ENCODE results near the gene GPR37.

GPR37 gene, protein sequence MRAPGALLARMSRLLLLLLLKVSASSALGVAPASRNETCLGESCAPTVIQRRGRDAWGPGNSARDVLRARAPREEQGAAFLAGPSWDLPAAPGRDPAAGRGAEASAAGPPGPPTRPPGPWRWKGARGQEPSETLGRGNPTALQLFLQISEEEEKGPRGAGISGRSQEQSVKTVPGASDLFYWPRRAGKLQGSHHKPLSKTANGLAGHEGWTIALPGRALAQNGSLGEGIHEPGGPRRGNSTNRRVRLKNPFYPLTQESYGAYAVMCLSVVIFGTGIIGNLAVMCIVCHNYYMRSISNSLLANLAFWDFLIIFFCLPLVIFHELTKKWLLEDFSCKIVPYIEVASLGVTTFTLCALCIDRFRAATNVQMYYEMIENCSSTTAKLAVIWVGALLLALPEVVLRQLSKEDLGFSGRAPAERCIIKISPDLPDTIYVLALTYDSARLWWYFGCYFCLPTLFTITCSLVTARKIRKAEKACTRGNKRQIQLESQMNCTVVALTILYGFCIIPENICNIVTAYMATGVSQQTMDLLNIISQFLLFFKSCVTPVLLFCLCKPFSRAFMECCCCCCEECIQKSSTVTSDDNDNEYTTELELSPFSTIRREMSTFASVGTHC

DNA sequence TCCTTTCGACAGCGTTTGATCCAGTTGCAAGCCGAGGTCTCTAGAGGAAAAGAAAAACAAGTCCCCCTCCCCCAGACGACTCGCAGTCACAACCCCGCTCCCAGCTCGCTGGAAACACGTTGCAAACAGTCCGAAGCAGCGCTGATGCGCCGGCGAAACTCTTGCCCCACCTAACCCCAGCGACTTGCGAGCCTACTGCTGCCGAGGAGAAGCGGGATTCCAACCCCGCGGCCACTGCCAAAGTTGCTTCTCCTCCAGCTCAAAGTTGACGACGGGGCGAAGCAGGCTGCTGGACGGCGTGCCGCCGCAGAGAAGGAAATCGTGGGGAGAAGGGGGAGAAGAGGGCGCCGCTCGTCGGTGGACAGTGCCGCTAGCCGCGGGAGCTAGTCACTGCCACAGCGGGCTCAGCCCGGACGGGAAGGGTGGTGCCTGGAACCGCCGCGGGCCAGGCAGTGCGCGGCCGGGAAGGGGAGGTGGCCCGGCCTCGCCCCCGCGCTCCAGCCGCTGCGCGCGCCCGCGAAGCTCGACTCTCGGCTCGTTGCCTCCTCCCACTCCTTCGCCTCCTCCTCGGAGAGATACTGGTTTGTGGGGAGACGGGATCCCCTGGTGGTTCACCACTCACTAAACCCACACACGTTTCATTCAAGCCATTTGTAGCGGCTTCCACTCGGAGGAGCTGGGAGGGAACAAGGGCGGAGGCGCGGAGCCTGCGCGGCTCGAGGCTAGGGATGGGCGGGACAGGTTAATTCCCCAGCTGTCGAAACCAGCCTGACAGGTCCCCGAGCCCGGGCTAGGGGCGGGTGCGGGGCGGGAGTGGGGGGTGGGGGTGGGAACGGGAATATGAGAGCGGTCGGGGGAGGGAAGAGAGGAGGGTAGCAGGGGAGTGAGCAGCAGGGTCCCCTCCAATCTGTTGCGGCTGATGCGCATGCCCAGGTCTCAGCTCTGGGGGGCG is at the start of gene GPR37:
Gene GPR37, minus strand, starts transcription at position 392 of the 952 bp plus-strand sequence. CDS start 816 bp downstream, outside the sequence.
- no peak for DNase-seq

DNA sequence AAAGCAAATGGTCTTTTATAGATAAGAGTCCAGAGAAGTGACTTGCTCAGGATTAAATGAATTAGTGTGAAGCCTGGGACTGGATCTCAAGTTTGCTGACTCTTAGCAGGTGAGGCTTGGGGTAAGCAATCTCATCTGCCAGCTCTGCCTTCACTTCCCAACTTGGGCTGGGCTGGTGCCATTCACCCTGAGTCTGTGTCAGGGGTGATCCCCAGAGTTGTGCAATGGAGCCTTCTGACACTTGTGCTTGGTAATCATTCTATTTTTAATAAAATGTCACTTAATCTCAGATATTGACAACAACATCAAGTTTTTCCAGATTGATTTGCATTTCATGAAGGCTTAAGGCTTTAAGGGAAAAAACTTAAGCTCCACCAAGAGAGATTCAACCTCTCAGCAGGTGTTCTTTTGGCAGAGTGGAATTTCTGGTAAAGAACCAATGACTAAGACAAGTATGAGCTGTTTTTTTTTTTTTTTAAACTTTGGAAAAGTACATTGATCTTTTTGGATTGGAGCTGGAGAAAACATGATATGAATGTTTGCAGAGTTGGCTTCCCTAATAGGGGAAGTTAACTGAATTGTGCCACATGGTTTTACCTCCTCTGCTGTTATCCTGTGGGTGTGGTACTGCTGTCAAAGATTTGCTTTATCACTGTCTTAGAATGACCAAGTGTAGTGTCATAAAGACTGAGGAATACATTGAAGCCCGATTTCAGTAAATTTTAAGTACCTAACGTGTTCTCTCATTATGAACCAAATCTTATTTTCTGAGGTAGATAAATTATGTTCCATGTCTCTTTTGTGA is 48.6 kb upstream of the GPR37 start:
- DNase-seq = no peak

DNA sequence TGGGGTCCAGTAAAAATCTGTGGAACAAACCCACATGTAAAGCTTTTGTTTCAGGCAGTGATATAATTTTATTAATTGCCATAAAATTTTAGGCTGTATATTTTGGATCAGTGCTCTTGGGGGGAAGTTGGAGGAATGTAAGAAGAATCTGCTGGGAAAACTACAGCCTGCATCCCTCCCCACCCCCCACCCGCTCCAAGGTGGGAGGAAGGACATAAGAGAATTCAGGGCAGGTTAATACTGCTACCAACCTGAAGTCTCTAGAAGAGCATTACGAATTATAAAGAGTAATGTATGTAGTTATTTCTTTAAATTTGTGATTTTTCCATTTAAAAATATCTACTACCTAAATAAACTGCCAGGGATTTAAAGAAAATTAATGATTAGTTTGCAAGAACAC is 47.2 kb upstream of the GPR37 start:
- DNase-seq = no peak

DNA sequence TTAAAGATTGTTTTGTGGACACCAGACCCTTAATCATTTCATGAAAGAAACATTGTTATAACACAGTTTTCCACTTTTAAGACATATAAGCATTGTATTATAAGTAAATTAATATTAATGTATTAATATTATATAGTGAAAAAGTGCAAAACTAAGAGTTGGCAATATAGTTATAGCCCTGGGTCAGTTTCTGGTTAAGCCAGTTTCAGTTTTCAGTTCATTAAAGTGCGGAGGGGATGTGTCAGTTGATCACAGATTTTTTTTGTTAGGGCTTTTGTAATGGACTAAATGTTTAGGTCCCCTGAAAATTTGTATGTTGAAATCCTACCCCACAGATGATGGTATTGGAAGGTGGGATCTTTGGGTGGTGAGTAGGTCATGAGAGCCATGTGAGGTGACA is 45.7 kb upstream of the GPR37 start:
- DNase-seq = no peak

DNA sequence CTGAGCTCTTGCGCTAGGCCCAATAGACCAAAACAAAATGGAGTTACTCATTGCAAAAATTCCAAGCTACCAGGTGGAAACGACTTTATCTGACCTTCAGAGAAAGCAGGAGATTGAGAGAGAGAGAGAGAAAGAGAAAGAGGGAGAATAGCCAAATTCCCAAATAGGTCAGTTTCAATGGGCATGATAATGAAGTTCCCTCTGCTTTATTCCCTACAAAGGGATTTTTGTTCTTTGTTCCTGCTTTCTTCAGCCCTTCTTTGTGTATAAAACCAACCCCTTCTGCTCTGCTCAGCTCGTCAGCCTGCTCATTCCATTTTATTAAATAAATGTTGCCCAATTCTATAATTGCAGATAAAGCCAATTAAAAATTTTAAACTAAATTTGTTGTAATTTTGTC is 45.0 kb upstream of the GPR37 start:
- DNase-seq = no peak

DNA sequence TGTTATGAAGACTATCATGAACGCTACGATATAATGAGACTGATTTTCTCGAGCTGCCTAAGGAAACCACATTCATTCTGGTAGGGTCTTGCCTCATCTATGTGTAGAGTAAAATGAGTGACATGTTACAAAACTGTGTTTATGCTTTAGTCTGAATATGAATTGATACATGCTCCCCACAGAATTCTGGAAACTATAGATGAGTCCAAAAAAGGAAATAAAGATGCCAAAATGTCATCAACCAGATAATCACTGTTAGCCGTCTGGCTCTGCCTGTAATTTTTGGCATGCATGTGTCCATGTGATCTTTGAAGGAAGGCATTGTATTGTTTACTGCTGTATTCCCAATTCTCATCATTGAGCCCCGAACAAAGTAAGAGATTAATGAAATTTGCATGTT is 42.6 kb upstream of the GPR37 start:
- no peak for DNase-seq

DNA sequence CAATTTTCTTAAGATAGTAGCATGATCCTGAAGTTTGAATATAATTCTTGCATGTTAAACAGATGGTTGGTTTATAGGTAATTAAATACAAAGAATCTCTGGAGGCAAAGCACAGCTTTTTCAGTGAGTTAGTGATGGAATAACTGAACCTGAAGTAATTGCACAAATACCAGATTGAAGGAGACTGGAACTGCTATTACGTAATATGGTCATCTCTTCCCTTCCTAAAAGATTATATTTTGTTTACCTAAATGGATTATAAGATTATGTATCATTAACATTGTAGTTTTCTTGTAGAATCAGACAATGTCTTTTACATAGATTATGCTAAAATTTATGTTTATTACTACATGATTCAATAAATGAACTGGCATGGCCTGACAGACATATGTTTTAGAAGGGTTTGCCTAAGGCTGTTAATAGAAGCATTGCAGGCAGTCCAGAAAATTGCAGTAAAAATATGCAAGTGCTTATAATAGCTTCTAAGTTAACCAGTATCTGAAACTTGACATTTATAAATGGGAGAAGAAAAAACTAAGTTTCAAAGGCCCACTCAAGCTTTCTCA is 35.8 kb upstream of the GPR37 start:
- no peak for DNase-seq

DNA sequence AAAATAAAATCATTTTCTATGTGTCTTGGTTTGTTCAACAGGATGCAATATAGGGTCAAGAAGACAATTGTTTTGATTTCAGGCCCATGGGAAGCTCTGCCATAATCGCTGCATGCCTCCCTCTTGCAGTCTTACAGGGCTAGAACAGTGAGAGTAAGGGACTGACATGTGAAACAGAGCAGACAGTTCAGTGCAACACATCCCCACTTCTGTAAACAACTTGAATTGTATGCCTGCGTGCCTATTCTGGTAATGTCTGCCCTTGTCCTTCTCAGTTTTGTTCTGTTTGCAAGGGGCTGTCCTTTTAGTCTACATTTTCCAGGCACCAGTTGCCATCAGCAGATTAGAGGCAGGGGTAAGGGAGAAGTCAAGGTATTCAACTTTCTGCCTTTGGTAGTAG is 34.8 kb upstream of the GPR37 start:
- no peak for DNase-seq

DNA sequence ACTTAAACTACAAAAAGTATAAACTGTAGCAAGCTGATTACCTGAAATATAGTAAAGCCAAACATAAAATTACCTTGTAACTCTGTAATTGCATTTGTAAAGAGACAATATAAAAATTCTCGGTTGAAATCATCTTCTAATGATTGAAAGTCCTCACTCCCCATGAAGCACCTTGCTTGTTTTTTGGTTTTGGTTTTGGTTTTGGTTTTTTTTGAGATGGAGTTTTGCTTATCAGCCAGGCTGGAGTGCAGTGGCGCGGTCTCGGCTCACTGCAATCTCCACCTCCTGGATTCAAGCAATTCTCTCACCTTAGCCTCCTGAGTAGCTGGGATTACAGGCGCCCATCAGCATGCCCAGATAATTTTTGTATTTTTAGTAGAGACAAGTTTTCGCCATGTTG is 33.9 kb upstream of the GPR37 start:
- no peak for DNase-seq

DNA sequence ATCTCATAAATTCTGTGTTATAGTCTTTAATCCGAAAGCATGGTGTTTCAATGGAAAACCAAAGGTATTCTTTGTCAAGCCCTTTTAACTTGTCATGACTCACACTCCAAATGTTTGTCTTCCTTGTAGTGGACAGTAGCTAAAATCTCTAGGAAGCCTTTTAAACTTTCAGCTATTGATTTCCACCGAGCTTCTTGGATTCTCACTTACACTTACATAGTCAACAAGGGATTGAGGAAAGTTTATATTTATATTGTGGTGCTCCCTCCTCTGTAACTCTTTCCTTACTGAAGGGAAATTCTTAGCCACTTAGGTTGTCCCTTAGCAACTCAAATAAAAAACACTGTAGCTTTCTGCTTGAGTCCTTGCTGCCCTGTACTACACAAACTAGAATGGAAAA is 31.2 kb upstream of the GPR37 start:
- no peak for DNase-seq

DNA sequence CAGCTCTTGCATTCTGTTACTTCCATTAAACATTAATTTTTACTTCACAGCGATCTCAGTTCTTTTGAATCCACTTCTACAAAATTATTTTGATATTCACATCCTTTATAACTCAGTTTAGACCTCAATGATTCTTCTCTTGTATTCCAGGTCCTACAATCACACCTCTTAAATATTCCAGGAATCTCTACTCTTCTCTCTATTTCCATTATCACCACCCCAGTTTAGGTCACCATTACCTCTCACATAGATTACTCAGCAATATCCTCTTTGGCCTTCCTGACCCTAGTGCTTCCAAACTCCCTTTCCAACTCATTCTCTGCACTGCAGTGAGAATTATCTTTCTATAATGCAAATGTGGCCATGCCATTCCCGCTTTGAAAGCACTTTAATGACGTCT is 27.1 kb upstream of the GPR37 start:
- no peak for DNase-seq

DNA sequence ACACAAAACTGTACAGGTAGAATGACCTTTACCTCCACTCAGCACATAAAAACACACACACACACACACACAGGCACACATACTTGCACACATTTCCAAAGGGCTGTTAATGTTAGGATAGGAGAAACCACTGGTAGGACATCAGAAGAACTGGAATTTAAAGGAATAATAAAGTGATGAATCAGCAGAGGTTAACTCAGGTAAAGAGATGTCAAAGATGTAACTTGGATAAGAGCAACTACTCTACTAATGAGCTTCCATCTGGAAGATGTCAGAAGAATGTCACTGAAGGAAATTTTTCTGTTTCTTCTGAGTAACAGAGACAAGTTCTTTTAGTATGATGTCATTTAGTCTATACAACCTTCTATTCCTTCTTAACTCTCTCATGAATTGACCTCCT is 26.4 kb upstream of the GPR37 start:
- DNase-seq = no peak

DNA sequence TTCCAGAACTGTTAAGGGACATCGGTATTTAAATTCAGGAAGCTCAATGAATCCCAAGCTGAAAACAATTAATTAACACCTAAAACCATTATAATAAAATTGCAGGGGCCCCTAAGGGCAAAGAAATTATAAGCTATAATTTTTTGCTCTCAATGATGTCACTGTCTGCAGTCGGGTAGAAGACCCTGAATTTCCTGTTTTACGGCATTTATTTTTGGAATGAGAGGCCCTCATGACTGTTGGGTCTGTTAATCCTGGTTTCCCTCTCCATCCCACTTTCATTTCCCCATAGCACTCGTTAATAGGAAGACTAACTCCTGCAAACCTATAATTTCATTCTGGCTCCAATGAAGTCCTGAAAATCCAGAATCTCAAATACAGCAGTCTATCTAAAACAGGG is 25.8 kb upstream of the GPR37 start:
- DNase-seq = no peak

DNA sequence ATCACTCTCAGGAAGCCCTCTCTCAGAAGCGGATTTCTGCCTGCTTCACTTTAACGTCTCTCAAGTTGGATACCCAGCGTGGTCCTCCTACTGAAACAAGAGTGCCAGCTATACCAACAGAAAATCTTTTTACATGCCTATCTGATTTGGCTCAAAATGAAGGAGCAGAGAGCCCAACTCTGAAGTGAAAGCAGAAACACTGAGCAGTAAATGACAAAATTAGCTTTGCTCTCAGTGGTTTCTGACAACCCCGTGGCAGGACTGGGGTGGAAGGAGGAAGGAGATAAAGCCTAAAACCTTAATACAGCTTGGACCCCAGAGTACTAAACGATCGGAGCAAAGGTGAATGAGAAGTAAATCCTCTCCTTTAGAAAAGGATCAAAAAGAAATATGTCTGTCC is 25.1 kb upstream of the GPR37 start:
- DNase-seq = no peak

DNA sequence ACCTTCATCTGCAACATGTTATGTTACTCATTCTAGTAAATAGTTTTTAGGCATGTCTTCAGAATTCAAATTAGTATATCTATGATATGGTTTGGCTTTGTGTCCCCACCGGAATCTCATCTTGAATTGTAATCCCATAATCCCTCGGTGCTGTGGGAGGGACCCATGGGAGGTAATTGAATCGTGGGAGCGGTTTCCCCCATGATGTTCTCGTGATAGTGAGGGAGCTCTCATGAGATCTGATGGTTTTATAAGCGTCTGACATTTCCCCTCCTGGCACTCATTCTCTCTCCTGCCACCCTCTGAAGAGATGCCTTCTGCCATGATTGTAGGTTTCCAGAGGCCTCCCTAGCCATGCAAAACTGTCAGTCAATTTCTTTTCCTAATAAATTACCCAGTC is 20.4 kb upstream of the GPR37 start:
- DNase-seq = no peak

DNA sequence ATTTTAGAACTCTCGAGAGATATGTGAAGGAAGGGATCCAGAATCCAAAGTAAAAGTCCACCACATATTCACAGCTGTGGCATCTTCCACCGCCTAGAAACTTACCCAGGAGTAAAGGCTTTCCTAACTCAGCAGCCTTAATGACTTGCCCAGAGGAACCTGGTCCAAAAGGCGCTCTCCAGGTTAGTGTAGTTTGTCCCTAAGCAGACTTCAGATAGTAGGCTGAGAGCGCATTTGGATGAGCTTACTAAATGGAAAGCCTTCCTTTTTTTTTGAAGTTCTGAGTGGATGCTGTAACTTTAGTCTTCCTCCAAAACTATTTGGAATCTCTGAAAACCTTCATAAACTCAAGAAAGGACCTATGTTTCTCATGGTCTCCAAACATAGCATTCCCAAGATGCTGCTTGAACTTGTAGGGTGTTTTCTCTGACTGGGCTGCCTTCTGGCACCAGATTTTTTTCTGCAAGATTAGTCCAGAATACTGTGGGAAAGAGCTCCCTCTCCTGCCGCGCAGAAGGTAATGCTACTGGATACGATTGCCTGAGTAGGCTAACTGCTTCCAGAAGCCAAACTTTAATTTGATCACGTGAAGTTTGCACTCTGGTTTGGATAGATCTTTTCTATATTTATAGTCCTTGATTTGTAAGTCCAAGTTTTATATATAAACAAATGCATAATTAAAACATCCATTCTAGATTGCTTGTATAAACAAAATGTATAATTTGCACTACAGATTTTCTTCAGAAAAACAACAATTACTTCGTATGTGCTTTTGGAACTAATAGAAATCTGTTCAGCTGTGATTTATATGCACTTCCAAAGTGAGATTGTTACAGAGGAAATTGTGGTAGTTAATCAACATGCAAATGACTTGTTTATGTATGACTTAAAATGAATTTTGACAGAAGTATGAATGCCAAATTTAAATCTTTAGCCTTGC is 19.6 kb upstream of the GPR37 start:
- DNase-seq = no peak

DNA sequence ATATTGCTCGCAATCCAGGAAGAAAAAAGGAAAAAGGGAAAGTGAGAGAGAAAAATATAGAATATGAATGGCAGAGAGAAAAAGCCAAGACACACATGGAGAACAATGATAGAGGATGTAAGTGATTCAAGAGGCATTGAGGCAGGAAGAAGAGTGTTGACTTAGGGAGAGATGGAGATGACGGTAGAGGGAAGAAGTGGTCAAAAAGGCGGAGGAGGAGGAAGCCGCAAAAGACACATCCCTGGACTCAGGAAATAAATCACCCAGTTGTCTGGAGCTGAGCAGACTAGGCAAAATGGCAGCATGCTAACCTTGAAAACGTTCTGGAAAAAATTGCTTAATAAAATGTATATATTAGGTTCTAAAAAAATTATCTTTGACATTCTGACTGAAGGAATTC is 17.7 kb upstream of the GPR37 start:
- no peak for DNase-seq

DNA sequence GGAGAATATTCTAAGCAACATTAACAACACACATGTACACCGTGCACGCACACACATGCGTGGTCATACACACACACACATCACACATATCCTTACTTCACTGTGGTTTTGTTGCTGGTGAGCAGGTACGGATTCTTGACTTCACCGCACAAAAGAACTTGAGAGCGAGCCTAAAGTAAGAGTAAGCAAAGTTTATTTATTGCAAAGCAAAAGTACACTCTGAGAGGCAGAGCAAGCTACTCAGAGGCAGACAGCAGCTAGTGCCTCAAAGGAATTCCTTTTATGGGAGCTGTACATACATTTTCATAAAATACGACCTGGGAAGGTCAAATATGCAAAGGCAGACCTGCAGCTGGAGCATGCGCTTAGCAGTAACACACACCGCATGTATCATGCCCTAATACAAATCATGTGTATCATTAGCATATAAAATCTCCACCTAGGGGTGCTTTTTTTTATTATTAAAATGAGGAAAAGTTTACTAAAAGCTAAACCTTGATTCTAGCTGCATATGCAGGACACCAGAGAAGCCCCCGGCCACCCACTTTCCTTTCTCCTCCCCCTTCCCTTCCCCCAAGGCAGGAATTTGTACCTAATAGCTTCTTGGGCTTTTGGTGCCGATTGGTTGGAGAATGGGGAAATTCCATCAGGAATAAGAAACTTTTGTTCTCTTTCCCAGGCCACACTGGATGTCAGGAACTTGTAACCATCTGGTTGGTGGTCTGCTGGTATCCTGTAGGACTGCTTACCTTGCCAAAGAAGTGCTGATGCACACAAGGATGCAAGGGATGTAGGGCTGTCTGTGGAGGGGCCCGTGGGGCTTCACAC is 16.5 kb upstream of the GPR37 start:
- DNase-seq = no peak

DNA sequence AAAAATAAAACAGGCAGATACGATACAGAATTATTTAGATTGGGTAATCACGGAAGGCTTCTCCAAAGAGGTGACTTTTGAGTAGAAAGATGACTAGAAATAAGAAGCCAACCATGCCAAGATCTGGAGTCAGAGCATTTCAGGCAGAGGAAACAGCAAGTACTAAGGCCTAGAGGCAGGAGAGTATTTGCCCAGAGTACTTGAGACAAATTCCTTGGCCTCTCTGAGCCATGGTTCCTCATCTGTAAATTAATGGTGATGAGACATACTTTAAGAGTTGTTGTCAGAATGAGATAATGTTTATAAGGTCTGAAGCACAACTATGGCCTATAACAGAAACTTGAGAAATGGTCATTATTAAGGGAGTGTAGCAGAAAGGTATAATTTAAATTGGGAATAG is 15.8 kb upstream of the GPR37 start:
- DNase-seq = no peak

DNA sequence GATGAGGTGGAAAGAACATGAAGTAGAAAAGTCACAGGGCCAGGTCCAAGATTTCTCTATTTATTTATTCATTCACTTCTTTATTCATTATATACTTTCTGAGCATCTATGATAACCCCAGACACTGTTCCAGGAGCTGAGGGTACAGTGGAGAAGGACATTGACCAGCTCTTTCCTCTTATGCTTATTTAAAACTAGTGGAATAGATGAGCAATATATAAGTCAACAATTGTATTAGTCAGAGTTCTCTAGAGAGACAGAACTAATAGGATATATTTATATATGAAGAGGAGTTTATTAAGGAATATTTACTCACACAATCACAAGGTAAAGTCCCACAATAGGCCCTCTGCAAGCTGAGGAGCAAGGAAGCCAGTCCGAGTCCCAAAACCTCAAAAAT is 15.0 kb upstream of the GPR37 start:
- no peak for DNase-seq
